ENCODE data around the gene ATG2A. TPM values are rescaled to one million over a fixed set of nuclear protein-coding genes. Genes with fewer than 3 reads are reported as not detected.

The ATG2A gene
- total and polyA plus RNA-seq, 7 experiments from 2014 or later = 3.4 to 105 (median 33.5) TPM

GRCh38 chr11:64887757-64888405 is 29.1 kb downstream of the ATG2A start:
- H3K4me3 Mint-ChIP-seq = peak overlapping the region; percentile 15 to 89 (median 80)

GRCh38 chr11:64887234-64887756 is 29.7 kb downstream of the ATG2A start:
- H3K4me3 ChIP-seq (ENCODE audit: low read length) = no peak overlapping the region
- ChIA-PET CTCF (interaction anchor here (0.6 to 30.3 kb wide), 4 partner anchors 9 to 178 kb away, joined by 3 to 945 read pairs (median 8); partner anchors contain the start of genes CDC42BPG and EHD1), POLR2A (interaction anchor here (0.7 to 26.0 kb wide), 6 partner anchors 10 to 248 kb away, joined by 3 to 1324 read pairs (median 4); partner anchors contain the start of genes ARL2, CDC42BPG, EHD1 and RASGRP2)
- no peak overlapping the region for H3K27ac ChIP-seq (ENCODE audit: low read depth, low read length)
- peaks cover 20 to 32% (median 28%) of the 10 kb centered on the region in 7 donors for H3K4me1 Mint-ChIP-seq
- no peak for DNase-seq
- H3K36me3 ChIP-seq (ENCODE audit: control insufficient read depth in 2 of 3, insufficient read depth in 3 of 3, low read length in 3 of 3) = no peaks in the 10 kb centered on the region
- no peaks in the 10 kb centered on the region for H3K27me3 ChIP-seq (ENCODE audit: control insufficient read depth in 2 of 2, insufficient read depth in 2 of 2, low read length in 2 of 2)
- H3K9me3 Mint-ChIP-seq = peaks cover 0 to 4% (median 0%) of the 10 kb centered on the region in 11 donors
- peak overlapping the region in 7 of 9 donors; percentile 57 to 87 (median 80) for H3K27ac Mint-ChIP-seq
- H3K36me3 Mint-ChIP-seq = no peaks in the 10 kb centered on the region
- no peaks in the 10 kb centered on the region for H3K27me3 Mint-ChIP-seq
- H3K4me3 Mint-ChIP-seq = peak overlapping the region in 7 of 10 donors; percentile 15 to 68 (median 54)
- ATAC-seq = no peak
- peaks cover 15 to 21% of the 10 kb centered on the region in 2 donors for H3K4me1 ChIP-seq (ENCODE audit: control insufficient read depth in 2 of 2, insufficient read depth in 2 of 2, low read length in 2 of 2)
- intact Hi-C loops (cut with micrococcal nuclease) = no loop called here
- no peaks in the 10 kb centered on the region for H3K9me3 ChIP-seq (ENCODE audit: control insufficient read depth in 2 of 3, low read length in 3 of 3)

More at GRCh38 chr11:64887757-64888405, 29.1 kb downstream of the ATG2A start:
- peaks cover 0 to 4% (median 0%) of the 10 kb centered on the region in 11 donors for H3K9me3 Mint-ChIP-seq
- H3K27ac ChIP-seq (ENCODE audit: low read depth, low read length) = peak overlapping the region; percentile 49
- H3K27me3 Mint-ChIP-seq = no peaks in the 10 kb centered on the region
- H3K4me3 ChIP-seq (ENCODE audit: low read length) = peak overlapping the region; percentile 50
- no peaks in the 10 kb centered on the region for H3K36me3 Mint-ChIP-seq
- no peaks in the 10 kb centered on the region for H3K27me3 ChIP-seq (ENCODE audit: control insufficient read depth in 2 of 2, insufficient read depth in 2 of 2, low read length in 2 of 2)
- DNase-seq = peak; percentile 74 to 94 (median 84)
- H3K36me3 ChIP-seq (ENCODE audit: control insufficient read depth in 2 of 3, insufficient read depth in 3 of 3, low read length in 3 of 3) = no peaks in the 10 kb centered on the region
- H3K4me1 ChIP-seq (ENCODE audit: control insufficient read depth in 2 of 2, insufficient read depth in 2 of 2, low read length in 2 of 2) = peaks cover 15 to 21% of the 10 kb centered on the region in 2 donors
- H3K9me3 ChIP-seq (ENCODE audit: control insufficient read depth in 2 of 3, low read length in 3 of 3) = no peaks in the 10 kb centered on the region
- CTCF ChIA-PET = interaction anchor here (1.0 to 30.3 kb wide), 4 partner anchors 8 to 32 kb away, joined by 3 to 945 read pairs (median 8); partner anchors contain the start of genes CDC42BPG and EHD1
- peaks cover 20 to 32% (median 28%) of the 10 kb centered on the region in 7 donors for H3K4me1 Mint-ChIP-seq
- intact Hi-C loops (cut with micrococcal nuclease) = loop anchor here (1.0 kb wide), 3 partner anchors 10 to 41 kb away; partner anchors contain the start of gene EHD1 (in 2 of the 2)
- POLR2A ChIA-PET = interaction anchor here (0.7 to 26.0 kb wide), 7 partner anchors 10 to 1883 kb away, joined by 3 to 1324 read pairs (median 4); partner anchors contain the start of genes ARL2, CDC42BPG, EHD1 and RASGRP2
- ATAC-seq = peak; percentile 92
- peak overlapping the region in 8 of 9 donors; percentile 51 to 95 (median 85) for H3K27ac Mint-ChIP-seq

GRCh38 chr11:64885367-64886286 is 31.4 kb downstream of the ATG2A start:
- intact Hi-C loops (cut with micrococcal nuclease) = no loop called here
- DNase-seq = peak in 2 of 9 donors; percentile 51 to 63
- H3K4me3 Mint-ChIP-seq = peak overlapping the region in 6 of 10 donors; percentile 1 to 35 (median 15)

GRCh38 chr11:64884019-64884418 is 33.0 kb downstream of the ATG2A start:
- no peak overlapping the region for H3K4me3 ChIP-seq (ENCODE audit: low read length)
- peaks cover 37 to 43% of the 10 kb centered on the region in 2 donors for H3K4me1 ChIP-seq (ENCODE audit: control insufficient read depth in 2 of 2, insufficient read depth in 2 of 2, low read length in 2 of 2)
- H3K9me3 ChIP-seq (ENCODE audit: control insufficient read depth in 2 of 3, low read length in 3 of 3) = no peaks in the 10 kb centered on the region
- H3K27me3 Mint-ChIP-seq = no peaks in the 10 kb centered on the region
- H3K36me3 Mint-ChIP-seq = no peaks in the 10 kb centered on the region
- H3K9me3 Mint-ChIP-seq = no peaks in the 10 kb centered on the region
- H3K4me1 Mint-ChIP-seq = peaks cover 44 to 58% (median 53%) of the 10 kb centered on the region in 7 donors
- H3K36me3 ChIP-seq (ENCODE audit: control insufficient read depth in 2 of 3, insufficient read depth in 3 of 3, low read length in 3 of 3) = no peaks in the 10 kb centered on the region
- peak overlapping the region in 7 of 9 donors; percentile 19 to 70 (median 46) for H3K27ac Mint-ChIP-seq
- H3K27ac ChIP-seq (ENCODE audit: low read depth, low read length) = no peak overlapping the region
- H3K4me3 Mint-ChIP-seq = peak overlapping the region in 2 of 10 donors; percentile 3 to 14
- intact Hi-C loops (cut with micrococcal nuclease) = no loop called here
- ChIA-PET CTCF (interaction anchor here (1.1 to 30.3 kb wide), 2 partner anchors 9 to 28 kb away, joined by 3 to 945 read pairs; partner anchors contain the start of gene CDC42BPG), POLR2A (interaction anchor here (26.0 kb wide), 1 partner anchor 28 kb away, joined by 1324 read pairs; the partner anchor contains the start of gene CDC42BPG)
- ATAC-seq (no peak), DNase-seq (no peak)
- no peaks in the 10 kb centered on the region for H3K27me3 ChIP-seq (ENCODE audit: control insufficient read depth in 2 of 2, insufficient read depth in 2 of 2, low read length in 2 of 2)

More at GRCh38 chr11:64885367-64886286, 31.4 kb downstream of the ATG2A start:
- peak overlapping the region; percentile 14 to 81 (median 71) for H3K27ac Mint-ChIP-seq
- Histone ChIP-seq H3K9me3 (ENCODE audit: control insufficient read depth in 2 of 3, low read length in 3 of 3) (no peaks in the 10 kb centered on the region), H3K27ac (ENCODE audit: low read depth, low read length) (peak overlapping the region; percentile 49), H3K27me3 (ENCODE audit: control insufficient read depth in 2 of 2, insufficient read depth in 2 of 2, low read length in 2 of 2) (no peaks in the 10 kb centered on the region), H3K36me3 (ENCODE audit: control insufficient read depth in 2 of 3, insufficient read depth in 3 of 3, low read length in 3 of 3) (no peaks in the 10 kb centered on the region), H3K4me3 (ENCODE audit: low read length) (no peak overlapping the region), H3K4me1 (ENCODE audit: control insufficient read depth in 2 of 2, insufficient read depth in 2 of 2, low read length in 2 of 2) (peaks cover 21 to 27% of the 10 kb centered on the region in 2 donors)
- CTCF ChIA-PET = interaction anchor here (0.6 to 30.3 kb wide), 2 partner anchors 29 to 121 kb away, joined by 3 to 945 read pairs; partner anchors contain the start of gene CDC42BPG
- peaks cover 27 to 41% (median 37%) of the 10 kb centered on the region in 7 donors for H3K4me1 Mint-ChIP-seq
- peak; percentile 81 for ATAC-seq
- no peaks in the 10 kb centered on the region for H3K36me3 Mint-ChIP-seq
- no peaks in the 10 kb centered on the region for H3K9me3 Mint-ChIP-seq
- no peaks in the 10 kb centered on the region for H3K27me3 Mint-ChIP-seq
- POLR2A ChIA-PET = interaction anchor here (0.6 to 26.0 kb wide), 7 partner anchors 10 to 110 kb away, joined by 3 to 1324 read pairs (median 5); partner anchors contain the start of gene CDC42BPG

- Mint-ChIP-seq H3K9me3 (no peaks in the 10 kb centered on the region), H3K4me1 (peaks cover 44 to 61% (median 55%) of the 10 kb centered on the region in 7 donors), H3K27me3 (no peaks in the 10 kb centered on the region), H3K4me3 (no peak overlapping the region), H3K27ac (peak overlapping the region in 4 of 9 donors; percentile 46 to 70 (median 59)), H3K36me3 (no peaks in the 10 kb centered on the region)
- Histone ChIP-seq H3K4me1 (ENCODE audit: control insufficient read depth in 2 of 2, insufficient read depth in 2 of 2, low read length in 2 of 2) (peaks cover 38 to 44% of the 10 kb centered on the region in 2 donors), H3K9me3 (ENCODE audit: control insufficient read depth in 2 of 3, low read length in 3 of 3) (no peaks in the 10 kb centered on the region), H3K27ac (ENCODE audit: low read depth, low read length) (no peak overlapping the region), H3K36me3 (ENCODE audit: control insufficient read depth in 2 of 3, insufficient read depth in 3 of 3, low read length in 3 of 3) (no peaks in the 10 kb centered on the region), H3K27me3 (ENCODE audit: control insufficient read depth in 2 of 2, insufficient read depth in 2 of 2, low read length in 2 of 2) (no peaks in the 10 kb centered on the region), H3K4me3 (ENCODE audit: low read length) (no peak overlapping the region)
- CTCF ChIA-PET = interaction anchor here (30.3 kb wide), 1 partner anchor 27 kb away, joined by 945 read pairs; the partner anchor contains the start of gene CDC42BPG
- intact Hi-C loops (cut with micrococcal nuclease) = no loop called here
- DNase-seq (no peak), ATAC-seq (no peak)
- POLR2A ChIA-PET = interaction anchor here (1.3 to 26.0 kb wide), 2 partner anchors 27 to 105 kb away, joined by 4 to 1324 read pairs; partner anchors contain the start of genes CDC42BPG and SF1
Measured at GRCh38 chr11:64883575-64883974, 33.4 kb downstream of the ATG2A start.

All from naive thymus-derived CD4-positive, alpha-beta T cell (primary cell).